Fibroblast of pulmonary artery (primary cell): ENCODE data around the gene GATAD2B.

Experiments
- DNase-seq: peaks from one replicate; pipeline ENCODE4 v3.0.0-alpha.2; 2010; ENCODE audit warnings: low read depth
- H3K4me3 ChIP-seq: replicated peaks from 2 replicates; pipeline ENCODE4 v1.5.1; 2011; ENCODE audit warnings: low read depth, mild to moderate bottlenecking, control low read depth, low read length, moderate library complexity
- CTCF ChIP-seq: IDR thresholded peaks from 2 replicates; pipeline ENCODE4 v1.5.1; 2011; ENCODE audit warnings: mild to moderate bottlenecking, control low read depth, low read length, inconsistent platforms; ENCODE audit errors: missing control alignments

GATAD2B gene

GRCh38 chr1:153763365-153764225 is 159.2 kb downstream of the GATAD2B start:
- no peak overlapping the region for H3K4me3 ChIP-seq
- peak; percentile 64 for DNase-seq
- no peak for TF ChIP-seq CTCF

- DNase-seq, result peak; percentile 63
- no peak for TF ChIP-seq CTCF
- no peak overlapping the region for H3K4me3 ChIP-seq
Observed at GRCh38 chr1:153760440-153760839, 162.3 kb downstream of the GATAD2B start.
